ENCODE measurements around the gene FOXN4. TPM values are rescaled to one million over a fixed set of nuclear protein-coding genes. Genes with fewer than 3 reads are reported as not detected.

The FOXN4 gene
- total and polyA plus RNA-seq, 2 donors (not counting 3 experiments of a cell fraction or from before 2014, with no cell fraction given), result not detected

GRCh38 chr12:109279525-109279924 lies 29.6 kb downstream of the FOXN4 start:
- no peak overlapping the region for H2AFZ ChIP-seq (ENCODE audit: low read depth, low read length)
- H3K79me2 ChIP-seq (ENCODE audit: control insufficient read depth, insufficient read depth, low read length), result no peaks in the 10 kb centered on the region
- H3K27ac ChIP-seq (ENCODE audit: insufficient read depth, low read depth, low read length), result no peak overlapping the region
- CTCF ChIA-PET, result no interaction called here
- no peak overlapping the region for H3K4me2 ChIP-seq (ENCODE audit: insufficient read depth, low read length)
- H4K20me1 ChIP-seq (replicated peaks; ENCODE audit: control insufficient read depth, extremely low read depth, insufficient read depth, low read length), result no peaks in the 10 kb centered on the region
- intact Hi-C loops (cut with micrococcal nuclease) (no loop called here), dilution Hi-C loops (cut with MboI; ENCODE audit: extremely low pct_ligation_motif_present, low sequenced_read_pairs) (no loop called here)
- H3K9me1 ChIP-seq (replicated peaks; ENCODE audit: control insufficient read depth, extremely low read depth, insufficient read depth, low read length), result no peaks in the 10 kb centered on the region
- no TSS peak for BruUV-seq (replicated peaks)
- H3K4me3 ChIP-seq (replicated peaks in 1 of 3; ENCODE audit: insufficient read depth in 1 of 3, low read depth in 1 of 3, low read length in 3 of 3), result no peak overlapping the region
- no peaks in the 10 kb centered on the region for H3K36me3 ChIP-seq (ENCODE audit: control insufficient read depth in 2 of 2, extremely low read depth in 1 of 2, insufficient read depth in 2 of 2, low read length in 2 of 2)
- H3K9ac ChIP-seq (replicated peaks; ENCODE audit: extremely low read depth, insufficient read depth, low read length), result no peak overlapping the region
- TF ChIP-seq POLR2A (IDR thresholded peaks at IDR 0.05; ENCODE audit: low read depth, low read length) (no peak), MAX (IDR thresholded peaks at IDR 0.05; ENCODE audit: insufficient read depth, insufficient read length) (no peak), EZH2 (IDR thresholded peaks at IDR 0.05; ENCODE audit: borderline replicate concordance, low read depth, low read length, severe bottlenecking) (no peak), POLR2AphosphoS5 (IDR thresholded peaks at IDR 0.05; ENCODE audit: insufficient read depth, low read depth, low read length) (no peak), MYC (IDR thresholded peaks at IDR 0.05; ENCODE audit: low read depth, low read length) (no peak), CTCF (IDR thresholded peaks at IDR 0.05; ENCODE audit: extremely low read depth in 1 of 2, insufficient read depth in 1 of 2, low read depth in 1 of 2, low read length in 2 of 2) (no peak), JUN (IDR thresholded peaks at IDR 0.05; ENCODE audit: borderline replicate concordance, insufficient read depth, insufficient read length, low read depth) (no peak)
- no peaks in the 10 kb centered on the region for H3K9me3 ChIP-seq (replicated peaks; ENCODE audit: control insufficient read depth, insufficient read depth, low read length)
- H3K4me1 ChIP-seq (ENCODE audit: control insufficient read depth, extremely low read depth, insufficient read depth, low read length), result no peaks in the 10 kb centered on the region
- DNase-seq (ENCODE audit: low read depth, low spot score) (no peak), FAIRE-seq (no peak)
- H3K27me3 ChIP-seq (ENCODE audit: control insufficient read depth in 2 of 2, insufficient read depth in 2 of 2, low read length in 2 of 2), result no peaks in the 10 kb centered on the region
- POLR2A ChIA-PET, result no interaction called here

All from endothelial cell of umbilical vein (primary cell).